NB4 (cell line): ENCODE data around the gene MAGEA1.

Source experiments
- DNase-seq: peaks from one replicate; pipeline ENCODE4 v3.0.0; 2010; ENCODE audit warnings: low read depth
- H3K4me3 ChIP-seq: one replicate; pipeline ENCODE4 v1.5.1; 2011; ENCODE audit warnings: mild to moderate bottlenecking, low read depth, low read length, moderate library complexity
- MYC ChIP-seq: IDR thresholded peaks from 2 replicates; pipeline ENCODE4 v1.6.1; 2011; ENCODE audit warnings: low read depth, low read length
- POLR2A ChIP-seq: IDR thresholded peaks from 2 replicates; pipeline ENCODE4 v1.6.1; 2011; ENCODE audit warnings: mild to moderate bottlenecking; ENCODE audit not compliant: insufficient read length; ENCODE audit errors: extremely low read depth
- TF ChIP-seq, protein P1 (sequence below): IDR thresholded peaks from 2 replicates; pipeline ENCODE4 v1.6.1; 2011; ENCODE audit warnings: low read depth, low read length
- TF ChIP-seq, protein P2 (sequence below): IDR thresholded peaks from one replicate; pipeline ENCODE4 v1.5.1; 2012; ENCODE audit warnings: low read depth, low read length

Gene MAGEA1

DNA sequence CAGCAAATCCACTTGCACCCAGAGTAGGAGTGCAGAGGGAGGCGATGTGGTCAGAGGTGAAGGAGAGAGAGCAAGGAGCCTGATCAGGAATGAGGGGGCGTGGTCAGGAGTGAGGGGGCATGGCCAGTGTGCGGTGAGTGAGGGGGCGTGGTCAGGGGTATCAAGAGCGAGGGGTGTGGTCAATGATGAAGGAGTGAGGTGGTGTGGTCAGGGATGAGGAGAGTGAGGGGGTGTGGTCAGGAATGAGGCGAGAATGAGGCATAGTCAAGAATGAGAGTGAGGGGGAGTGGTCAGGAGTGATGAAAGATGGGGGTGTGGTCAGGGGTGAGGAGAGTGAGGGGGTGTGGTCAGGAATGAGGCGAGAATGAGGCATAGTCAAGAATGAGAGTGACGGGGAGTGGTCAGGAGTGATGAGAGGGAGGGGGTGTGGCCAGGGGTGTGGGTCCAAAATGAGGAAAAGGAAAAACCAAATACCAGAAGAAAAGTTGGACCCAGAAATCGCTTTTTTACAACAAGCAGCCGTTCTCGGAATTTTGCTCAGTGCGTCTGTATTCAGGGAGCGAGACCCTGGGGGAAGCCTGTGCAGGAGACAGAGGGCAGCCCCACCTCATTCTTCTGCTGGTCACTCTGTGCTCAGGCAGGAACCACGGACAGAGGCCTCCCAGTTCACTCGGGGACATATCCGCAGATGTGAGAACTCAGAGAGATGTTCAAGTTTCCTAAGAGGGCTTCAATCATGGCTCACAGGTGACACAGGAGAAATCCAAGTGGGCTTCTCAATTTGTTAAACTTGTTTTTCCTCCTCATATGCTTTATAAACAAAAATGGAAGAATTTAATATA, 47.5 kb downstream of the MAGEA1 start:
- peak; percentile 49 for DNase-seq
- H3K4me3 ChIP-seq = no peak overlapping the region

More for the DNA sequence above, 47.5 kb downstream of the MAGEA1 start:
- TF ChIP-seq, protein P1, sequence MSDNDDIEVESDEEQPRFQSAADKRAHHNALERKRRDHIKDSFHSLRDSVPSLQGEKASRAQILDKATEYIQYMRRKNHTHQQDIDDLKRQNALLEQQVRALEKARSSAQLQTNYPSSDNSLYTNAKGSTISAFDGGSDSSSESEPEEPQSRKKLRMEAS = no peak
- TF ChIP-seq POLR2A (no peak), MYC (no peak)
- TF ChIP-seq, protein P2, sequence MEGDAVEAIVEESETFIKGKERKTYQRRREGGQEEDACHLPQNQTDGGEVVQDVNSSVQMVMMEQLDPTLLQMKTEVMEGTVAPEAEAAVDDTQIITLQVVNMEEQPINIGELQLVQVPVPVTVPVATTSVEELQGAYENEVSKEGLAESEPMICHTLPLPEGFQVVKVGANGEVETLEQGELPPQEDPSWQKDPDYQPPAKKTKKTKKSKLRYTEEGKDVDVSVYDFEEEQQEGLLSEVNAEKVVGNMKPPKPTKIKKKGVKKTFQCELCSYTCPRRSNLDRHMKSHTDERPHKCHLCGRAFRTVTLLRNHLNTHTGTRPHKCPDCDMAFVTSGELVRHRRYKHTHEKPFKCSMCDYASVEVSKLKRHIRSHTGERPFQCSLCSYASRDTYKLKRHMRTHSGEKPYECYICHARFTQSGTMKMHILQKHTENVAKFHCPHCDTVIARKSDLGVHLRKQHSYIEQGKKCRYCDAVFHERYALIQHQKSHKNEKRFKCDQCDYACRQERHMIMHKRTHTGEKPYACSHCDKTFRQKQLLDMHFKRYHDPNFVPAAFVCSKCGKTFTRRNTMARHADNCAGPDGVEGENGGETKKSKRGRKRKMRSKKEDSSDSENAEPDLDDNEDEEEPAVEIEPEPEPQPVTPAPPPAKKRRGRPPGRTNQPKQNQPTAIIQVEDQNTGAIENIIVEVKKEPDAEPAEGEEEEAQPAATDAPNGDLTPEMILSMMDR = no peak
